Inflammatory macrophage treated with lipopolysaccharide for 1 hour (primary cell): ENCODE data around the gene TOMM34.
A peak's percentile ranks its signal among the peaks of the same experiment; 100 is the strongest.

Source experiments
- DNase-seq, 2 donors: peaks; one replicate each; pipeline ENCODE4 v3.0.0-alpha.2; 2020 to 2022

TOMM34 gene

DNA sequence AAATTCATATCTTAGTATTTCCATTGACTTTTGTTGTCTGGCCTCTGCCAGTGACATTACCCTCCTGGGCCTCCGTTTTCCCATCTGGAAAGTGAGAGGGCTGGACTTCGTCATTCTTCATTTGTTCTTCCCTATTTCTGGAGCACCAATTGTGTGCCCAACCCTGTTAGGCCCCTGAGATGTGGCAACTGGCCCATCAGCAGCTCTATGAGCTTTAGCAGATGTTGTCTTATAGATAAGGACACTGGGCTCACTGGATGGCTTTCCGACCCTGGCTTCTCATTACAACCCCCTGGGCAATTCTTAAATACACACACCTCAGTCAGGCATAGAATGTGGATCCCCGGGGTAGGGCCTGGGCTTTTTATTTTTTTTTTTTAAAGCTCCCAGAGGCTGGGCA, 35.7 kb downstream of the TOMM34 start:
- no peak for DNase-seq

DNA sequence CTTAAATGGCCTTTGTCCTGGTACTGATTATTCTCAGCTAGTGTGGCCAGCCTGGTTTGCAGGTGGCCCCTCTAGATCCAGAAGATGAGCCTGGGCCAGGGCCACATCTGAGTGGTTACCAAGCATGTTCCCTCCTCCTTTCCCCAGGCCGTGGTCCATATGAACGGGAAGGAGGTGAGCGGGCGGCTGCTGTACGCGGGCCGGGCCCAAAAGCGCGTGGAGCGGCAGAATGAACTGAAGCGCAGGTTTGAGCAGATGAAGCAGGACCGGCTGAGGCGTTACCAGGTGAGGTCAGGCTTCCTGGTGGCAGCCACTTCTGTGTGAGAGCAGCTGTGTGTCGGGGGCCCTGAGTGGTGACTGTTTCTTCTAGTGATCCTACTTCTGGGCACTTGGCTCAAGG, 38.8 kb downstream of the TOMM34 start:
- no peak for DNase-seq

GRCh38 chr20:44918761-44919160, 41.4 kb downstream of the TOMM34 start:
- no peak for DNase-seq

GRCh38 chr20:44918342-44918741, 41.9 kb downstream of the TOMM34 start:
- no peak for DNase-seq

GRCh38 chr20:44917399-44917798, 42.8 kb downstream of the TOMM34 start:
- no peak for DNase-seq

DNA sequence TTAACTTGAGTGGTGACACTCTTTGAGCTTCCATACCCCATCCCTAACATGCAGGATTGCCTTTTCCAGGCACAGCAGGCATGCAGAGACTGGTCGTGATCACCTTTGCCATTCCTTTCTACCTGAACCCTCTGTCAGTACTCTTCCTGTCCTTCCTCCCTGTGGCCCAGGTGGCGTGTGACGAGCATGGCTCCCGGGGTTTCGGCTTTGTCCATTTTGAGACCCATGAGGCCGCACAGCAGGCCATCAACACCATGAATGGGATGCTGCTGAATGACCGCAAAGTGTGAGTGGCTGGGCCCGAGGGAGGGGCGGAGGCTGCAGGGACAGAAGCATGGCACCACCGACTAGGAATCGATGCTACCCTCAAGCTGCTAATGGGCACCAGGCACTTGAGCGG, 43.6 kb downstream of the TOMM34 start:
- no peak for DNase-seq

DNA sequence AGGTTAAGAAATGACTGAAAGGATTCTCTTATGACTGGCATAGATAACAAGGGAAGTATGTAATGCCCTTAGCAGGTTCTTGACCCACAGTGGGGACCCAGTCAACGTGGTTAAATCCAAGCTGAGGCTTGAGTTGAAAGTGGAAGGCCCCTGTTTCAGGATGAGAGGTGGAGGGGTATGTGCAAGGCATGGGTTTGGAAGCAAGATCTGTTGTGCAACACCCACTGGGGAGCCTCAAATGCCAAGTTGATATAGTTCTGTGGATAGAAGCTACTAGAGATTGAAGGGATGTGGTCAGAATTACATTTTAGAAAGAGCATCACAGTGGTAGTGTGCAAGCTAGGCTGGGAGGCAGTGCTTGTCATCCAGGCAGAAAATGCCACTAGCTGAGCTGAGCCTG, 45.3 kb downstream of the TOMM34 start:
- no peak for DNase-seq

- DNase-seq: no peak
Observed at GRCh38 chr20:44912189-44912588, 48.0 kb downstream of the TOMM34 start.

GRCh38 chr20:44911264-44911921, 48.8 kb downstream of the TOMM34 start:
- DNase-seq: peak; percentile 45 to 71

DNA sequence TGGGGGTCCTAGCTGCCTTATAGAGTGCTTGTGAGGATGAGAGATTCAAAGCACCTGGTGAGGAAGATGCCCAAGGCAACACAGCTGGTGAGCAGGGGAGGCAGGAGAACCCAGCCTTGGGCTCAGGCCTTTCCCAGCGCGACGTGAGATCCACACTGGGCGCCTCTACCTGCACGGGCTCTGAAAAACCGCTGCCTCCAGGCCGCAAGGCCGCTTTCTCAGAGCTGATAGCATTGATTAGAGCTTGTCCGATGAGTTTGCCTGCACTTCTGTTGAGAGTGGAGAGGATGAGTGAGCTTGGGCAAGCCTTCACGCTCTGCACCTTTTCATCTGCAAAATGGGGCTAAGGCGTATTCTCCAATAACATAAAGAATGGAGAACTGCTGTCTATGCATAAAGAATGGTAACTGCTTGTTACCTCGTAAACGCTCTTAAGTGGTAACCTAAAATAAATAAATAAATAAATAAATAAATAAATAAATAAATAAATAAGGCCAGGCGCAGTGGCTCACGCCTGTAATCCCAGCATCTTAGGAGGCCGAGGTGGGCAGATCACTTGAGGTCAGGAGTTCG, 49.4 kb downstream of the TOMM34 start:
- no peak for DNase-seq

DNA sequence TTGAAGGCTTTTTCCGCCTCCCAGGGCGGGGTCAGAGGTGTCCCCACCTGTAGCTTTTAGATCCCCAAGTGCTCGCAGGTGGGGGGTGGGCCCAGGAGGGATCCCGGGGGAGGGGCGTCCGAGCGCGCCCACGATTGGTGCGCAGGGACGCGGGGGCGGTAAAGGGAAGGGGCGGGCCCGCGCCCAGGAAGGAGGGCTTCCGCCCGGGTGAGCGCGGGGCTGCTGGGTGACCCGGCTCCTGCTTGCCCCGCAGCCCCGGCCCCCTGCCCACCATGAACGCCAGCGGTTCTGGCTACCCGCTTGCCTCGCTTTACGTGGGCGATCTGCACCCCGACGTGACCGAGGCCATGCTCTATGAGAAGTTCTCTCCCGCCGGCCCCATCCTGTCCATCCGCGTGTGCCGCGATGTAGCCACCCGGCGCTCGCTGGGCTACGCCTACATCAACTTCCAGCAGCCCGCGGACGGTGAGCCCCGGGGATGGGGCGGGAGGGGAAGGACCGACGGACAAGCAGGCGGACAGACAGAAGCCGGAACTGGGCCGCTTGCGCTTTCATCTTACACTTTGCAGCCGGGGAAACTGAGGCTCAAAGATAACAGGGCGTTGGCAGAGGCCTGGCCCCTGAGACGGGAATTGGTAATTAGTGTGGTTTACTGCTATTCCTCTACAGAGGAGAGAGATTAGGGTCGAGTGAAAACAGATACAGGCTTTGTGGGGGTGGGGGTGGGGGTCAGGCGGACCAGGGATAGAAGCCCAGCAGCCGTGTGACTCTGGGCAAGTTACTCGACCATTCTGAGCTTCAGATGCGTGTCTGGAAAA, 50.1 kb downstream of the TOMM34 start, which contains the start of gene PABPC1L:
Gene PABPC1L (plus strand): TSS at position 189 of the 818 bp plus-strand sequence. CDS start 84 bp downstream, at position 273.
- DNase-seq: peak; percentile 46 to 47

GRCh38 chr20:44908987-44909871, 51.0 kb downstream of the TOMM34 start:
- no peak for DNase-seq

DNA sequence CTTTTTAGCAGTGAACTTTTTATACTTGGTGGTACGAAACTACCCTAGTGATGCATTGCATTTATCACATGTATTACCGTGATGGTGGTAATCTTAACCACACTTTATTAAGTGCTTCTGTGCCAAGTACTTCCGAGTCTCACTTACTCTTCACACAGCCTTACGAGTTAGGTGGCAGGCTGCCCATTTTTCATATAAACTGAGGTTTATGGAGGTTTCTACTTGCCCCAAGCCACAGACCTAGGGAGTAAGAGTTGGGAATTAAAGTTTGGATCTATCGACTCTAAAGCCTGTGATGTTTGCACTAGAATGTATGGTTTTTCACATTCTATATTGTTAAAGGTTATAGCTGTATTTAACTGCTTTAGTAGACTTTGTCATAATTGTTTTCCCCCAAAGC, 55.8 kb downstream of the TOMM34 start:
- DNase-seq: no peak

DNA sequence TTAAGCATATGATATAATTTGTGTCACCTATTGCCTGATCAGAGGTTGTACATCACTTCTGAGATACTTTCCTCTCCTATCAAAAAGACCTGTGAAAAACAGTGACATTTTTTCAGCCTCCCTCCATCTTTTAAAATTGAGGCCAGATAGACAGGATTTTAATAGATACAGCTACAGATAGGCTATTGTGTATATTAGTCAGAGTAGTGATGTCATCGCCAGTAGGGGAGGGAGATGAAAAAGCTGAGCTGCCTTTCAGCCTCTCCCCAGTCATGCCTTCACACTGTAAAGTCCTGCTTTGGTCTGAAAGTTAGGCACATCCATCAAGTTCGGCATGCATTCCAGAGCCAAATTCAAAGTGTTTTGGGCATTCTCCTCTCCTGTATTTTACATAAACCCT, 58.2 kb downstream of the TOMM34 start:
- no peak for DNase-seq

- DNase-seq: no peak
Observed at GRCh38 chr20:44900231-44900854, 59.9 kb downstream of the TOMM34 start.

DNA sequence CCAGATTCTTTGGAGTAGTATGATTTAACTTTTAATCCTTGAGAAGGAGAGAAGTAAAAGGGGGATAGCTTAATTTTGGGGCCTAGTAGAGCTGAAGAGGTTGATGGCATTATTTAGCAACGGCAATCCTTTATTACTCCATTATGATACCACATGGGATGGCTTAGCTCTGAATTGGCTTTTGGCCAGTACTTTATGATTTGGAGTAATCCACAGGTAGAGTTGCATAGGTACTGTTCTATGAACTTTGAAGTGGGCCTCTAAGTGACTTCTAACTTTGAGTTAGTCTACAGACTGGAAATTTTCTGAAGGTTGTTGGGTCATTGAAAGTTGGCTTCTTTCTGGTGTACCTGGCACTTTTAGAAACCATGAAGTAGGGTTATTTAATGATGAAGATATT, 63.1 kb downstream of the TOMM34 start:
- no peak for DNase-seq

DNA sequence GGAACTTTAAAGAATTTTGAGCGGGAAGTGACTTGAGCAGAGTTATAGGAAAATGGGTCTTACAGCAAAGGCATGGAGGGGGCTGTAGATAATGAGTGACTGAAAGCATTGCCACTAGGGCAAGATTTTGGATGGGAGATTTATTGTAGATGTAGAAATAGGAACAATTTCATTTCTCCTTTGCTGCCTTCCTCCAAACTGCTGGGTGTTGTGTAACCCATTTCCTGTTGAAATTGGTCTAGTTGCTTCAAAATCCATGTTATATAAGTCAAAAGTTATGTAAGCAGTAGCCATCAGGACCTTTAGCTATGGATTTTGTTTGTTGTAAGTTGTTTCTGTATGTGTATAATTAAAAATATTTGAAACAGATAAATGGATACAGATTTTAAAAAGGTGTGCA, 63.6 kb downstream of the TOMM34 start:
- peak; percentile 84 for DNase-seq

GRCh38 chr20:44894959-44895358, 65.2 kb downstream of the TOMM34 start:
- DNase-seq: no peak
